Heart right ventricle (tissue), 16 donors: Measurements from ENCODE around the gene CLEC2A. TPM values are rescaled to one million over a fixed set of nuclear protein-coding genes. Genes with fewer than 3 reads are reported as not detected.

Experiments
- ATAC-seq, 8 donors: fragments of 200-7000 bp; cut with Tn5 transposase; one replicate each; pipeline ENCODE4 v1.9.1; 2020; ENCODE audit warnings: mild to moderate bottlenecking in 8 of 8, moderate library complexity in 8 of 8, moderate number of reproducible peaks in 1 of 8
- DNase-seq, 2 donors: peaks; one replicate each; pipeline ENCODE4 v3.0.0-alpha.2; 2020
- H3K27ac ChIP-seq, 10 donors: fragments of 200-600 bp; sonication (generic) in 2 of 10; one replicate each; pipeline versions ENCODE4 v1.5.0 to v1.8.0; 2020 to 2022; ENCODE audit warnings: mild to moderate bottlenecking in 3 of 10
- H3K27me3 ChIP-seq, 7 donors: fragments of 200-600 bp; one replicate each; pipeline ENCODE4 v1.8.0; 2021 to 2022; ENCODE audit warnings: mild to moderate bottlenecking in 2 of 7
- H3K36me3 ChIP-seq, 9 donors: fragments of 200-600 bp; sonication (generic) in 1 of 9; one replicate each; pipeline versions ENCODE4 v1.5.0 to v1.8.0; 2020 to 2022; ENCODE audit warnings: mild to moderate bottlenecking in 2 of 9
- H3K4me1 ChIP-seq, 9 donors: fragments of 200-600 bp; sonication (generic) in 1 of 9; one replicate each; pipeline versions ENCODE4 v1.5.0 to v1.8.0; 2020 to 2022; ENCODE audit warnings: mild to moderate bottlenecking in 4 of 9
- H3K4me3 ChIP-seq, 10 donors: fragments of 200-600 bp; sonication (generic) in 2 of 10; one replicate each; pipeline versions ENCODE4 v1.5.0 to v1.8.0; 2020 to 2022; ENCODE audit warnings: mild to moderate bottlenecking in 7 of 10, moderate library complexity in 2 of 10
- H3K9me3 ChIP-seq, 11 donors: fragments of 200-600 bp in 10 of 11; sonication (generic) in 2 of 11; one replicate each; pipeline versions ENCODE4 v1.5.0 to v1.8.0; 2013 to 2022; ENCODE audit warnings: mild to moderate bottlenecking in 2 of 11, control low read depth in 1 of 11, moderate library complexity in 1 of 11
- CTCF ChIP-seq, 9 donors: fragments of 200-600 bp; sonication (generic) in 2 of 9; IDR thresholded peaks; one replicate each; pipeline versions ENCODE4 v1.5.0 to v1.8.0; 2021 to 2022; ENCODE audit warnings: antibody characterized with exemption in 9 of 9, mild to moderate bottlenecking in 5 of 9, moderate library complexity in 1 of 9
- WGBS, 2 donors: extraction: QIAGEN DNeasy Blood & Tissue Kit; methylation state at CpG; one replicate each; pipeline ENCODE4 v1.1.7; 2013; ENCODE audit warnings: inconsistent platforms in 1 of 2; 5-methylcytosine and 5-hydroxymethylcytosine counted together
- intact Hi-C, 10 donors: fragments of 100-400 bp; cut with DNase I; formaldehyde crosslinking; loops; one replicate each; pipeline versions ENCODE4 v1.11.1 to v1.14.2; 2022
- polyA plus RNA-seq, 2 donors: library from polyadenylated mRNA; stranded (reverse); fragments of 200-250 nt; gene quantifications; one replicate each; pipeline ENCODE4 v1.2.3, GENCODE V29; 2013
- total RNA-seq, 10 donors: library from RNA; stranded (reverse); fragmentation: NEBNext Ultra II Directional in 3 of 10; extraction: Animal tissue kit (Norgen Biotek cat#: 25700) in 3 of 10; gene quantifications; one replicate each; pipeline versions ENCODE4 v1.2.1 to v1.2.4, GENCODE V29; 2021 to 2023
- donor health status: Arrhythmogenic right ventricular cardiomyopathy.
- donor health status: ischemic (EF 13 %, LVEDD 7.1; RV severe dilation, severe dysfunction).
- donor health status: healthy with polysubstance abuse.
- donor health status: DM: no; HTN: yes; CAD: no.
- donor health status: DM: no; HTN: no; CAD: no.
- donor health status: ischemic (EF 25% LVEDD 6.9; RV normal size, moderate dysfunction).
- donor health status: ischemic (EF 25% LVEDD 5.7; RV mildly dilated, moderate dysfunction).
- donor health status: healthy.
- donor health status: DM: yes; HTN: yes; CAD: no.
- donor health status: Ischemic cardiomyopathy.
- donor health status: ischemic (EF 35%, LVEDD 5.7; RV mildly dilated, moderate dysfunction).
- donor health status: nonischemic (EF 11% LVEDD 7.7; RV severe dilation, severe dysfunction).
- donor health status: DM: yes; HTN: yes; CAD: no.
- donor health status: PGD.
- donor health status: ischemic (EF 29% LVEDD 5.4; RV normal size, mild dysfunction).
- donor health status: nonischemic (EF 23%, LVEDD 6.1; RV moderate dilation, normal function).

The CLEC2A gene
- total and polyA plus RNA-seq, 12 donors = not detected

GRCh38 chr12:9900930-9901329, 31.2 kb downstream of the CLEC2A start:
- intact Hi-C loops = no loop called here
- no peak for ATAC-seq
- H3K4me1 ChIP-seq = no peaks in the 10 kb centered on the region
- peaks cover 0 to 31% (median 12%) of the 10 kb centered on the region in 11 donors for H3K9me3 ChIP-seq
- no peak for DNase-seq
- TF ChIP-seq CTCF (IDR thresholded peaks at IDR 0.05) = no peak
- H3K4me3 ChIP-seq = no peak overlapping the region
- H3K36me3 ChIP-seq = no peaks in the 10 kb centered on the region
- no peak overlapping the region for H3K27ac ChIP-seq
- WGBS, 2 donors = 84 to 92% methylated on average over 2 of the region's 2 CpGs
- H3K27me3 ChIP-seq = peaks cover 0 to 6% (median 0%) of the 10 kb centered on the region in 7 donors

GRCh38 chr12:9899209-9899608, 33.0 kb downstream of the CLEC2A start:
- H3K27me3 ChIP-seq = peaks cover 0 to 6% (median 0%) of the 10 kb centered on the region in 7 donors
- H3K36me3 ChIP-seq = no peaks in the 10 kb centered on the region
- intact Hi-C loops = no loop called here
- no peak for ATAC-seq
- H3K27ac ChIP-seq = no peak overlapping the region
- no peak overlapping the region for H3K4me3 ChIP-seq
- peaks cover 0 to 30% (median 12%) of the 10 kb centered on the region in 11 donors for H3K9me3 ChIP-seq
- no peaks in the 10 kb centered on the region for H3K4me1 ChIP-seq
- TF ChIP-seq CTCF (IDR thresholded peaks at IDR 0.05) = no peak
- WGBS, 2 donors = 87 to 91% methylated on average over 2 of the region's 2 CpGs
- no peak for DNase-seq

- intact Hi-C loops = no loop called here
- no peak for TF ChIP-seq CTCF (IDR thresholded peaks at IDR 0.05)
- Histone ChIP-seq H3K4me1 (no peaks in the 10 kb centered on the region), H3K9me3 (peaks cover 0 to 13% (median 6%) of the 10 kb centered on the region in 11 donors), H3K27me3 (peaks cover 0 to 6% (median 0%) of the 10 kb centered on the region in 7 donors), H3K4me3 (no peak overlapping the region), H3K36me3 (no peaks in the 10 kb centered on the region), H3K27ac (no peak overlapping the region)
- DNase-seq (no peak), ATAC-seq (no peak)
- WGBS, 2 donors = 72 to 75% methylated on average over 6 of the region's 6 CpGs
These were observed 34.6 kb downstream of the CLEC2A start for GRCh38 chr12:9897535-9897934.

GRCh38 chr12:9895215-9895971, 36.8 kb downstream of the CLEC2A start:
- H3K4me3 ChIP-seq = no peak overlapping the region
- no peak for DNase-seq
- H3K36me3 ChIP-seq = no peaks in the 10 kb centered on the region
- peaks cover 0 to 6% (median 0%) of the 10 kb centered on the region in 7 donors for H3K27me3 ChIP-seq
- WGBS, 2 donors = 40 to 43% methylated on average over 6 of the region's 6 CpGs
- no peak for ATAC-seq
- H3K4me1 ChIP-seq = no peaks in the 10 kb centered on the region
- no peak overlapping the region for H3K27ac ChIP-seq
- TF ChIP-seq CTCF (IDR thresholded peaks at IDR 0.05) = no peak
- intact Hi-C loops = no loop called here
- H3K9me3 ChIP-seq = no peaks in the 10 kb centered on the region
